HCT116 (cell line): Measurements from ENCODE around the gene PBX3. TPM values are rescaled to one million over a fixed set of nuclear protein-coding genes. Genes with fewer than 3 reads are reported as not detected.

ENCODE experiments used
- ATAC-seq: fragments of 200-7000 bp; cut with Tn5 transposase; 2 replicates; pipeline ENCODE4 v1.9.1; 2020; ENCODE audit warnings: mild to moderate bottlenecking, moderate library complexity
- BruUV-seq: library from RNA; stranded (reverse); fragments of 400-500 nt; replicated peaks from 2 replicates; lab custom pipeline; 2021; lab: Mats Ljungman, UMichigan
- CTCF ChIA-PET: fragments of 300-600 bp; sonication (Branson Sonifier 250); formaldehyde crosslinking; loops from one replicate; lab custom pipeline; 2021; ENCODE audit warnings: antibody characterized with exemption; lab: Charles Lee
- POLR2A ChIA-PET: fragments of 300-600, 350-600 bp; sonication (Branson Sonifier 250); formaldehyde crosslinking; loops from one replicate; lab custom pipeline; 2021; ENCODE audit warnings: antibody characterized with exemption; lab: Charles Lee
- RAD21 ChIA-PET, 2 experiments: fragments of 300-600 bp; sonication (Branson Sonifier 250); formaldehyde crosslinking; loops; one replicate each; lab custom pipeline; 2023; ENCODE audit warnings: low total read pairs in 2 of 2; ENCODE audit not compliant: uncharacterized antibody in 2 of 2, unreplicated experiment in 2 of 2, low non-redundant PET in 1 of 2; lab: Charles Lee
- DNase-seq: peaks from one replicate; pipeline ENCODE4 v3.0.0-alpha.2; 2010; ENCODE audit warnings: low read depth, low spot score
- H2AFZ ChIP-seq: fragments of 200-600 bp; shearing (Covaris generic), sonication (generic); 2 replicates; pipeline ENCODE4 v1.6.1; 2017; ENCODE audit warnings: low read depth, mixed run types, mixed read lengths, antibody characterized with exemption, low read length; ENCODE audit not compliant: poor library complexity, severe bottlenecking
- H3K27ac ChIP-seq: 2 replicates; pipeline ENCODE4 v1.5.1; 2012; ENCODE audit warnings: low read depth, low read length
- H3K27me3 ChIP-seq: fragments of 200-600 bp; sonication (generic); 2 replicates; pipeline ENCODE4 v1.6.1; 2016; ENCODE audit warnings: mixed run types, low read length, mixed read lengths; ENCODE audit not compliant: insufficient read depth
- H3K36me3 ChIP-seq, 2 experiments: fragments of 200-500 bp in 1 of 2; fragments of 200-600 bp in 1 of 2; sonication (Bioruptor generic) in 1 of 2; sonication (generic) in 1 of 2; 2 replicates each; pipeline versions ENCODE4 v1.5.1 to v1.6.1; 2014 to 2016; ENCODE audit warnings: low read length in 2 of 2, inconsistent platforms in 1 of 2, mixed read lengths in 1 of 2, mixed run types in 1 of 2; ENCODE audit not compliant: insufficient read depth in 2 of 2, control insufficient read depth in 1 of 2
- H3K4me1 ChIP-seq, 2 experiments: fragments of 200-600 bp in 1 of 2; sonication (generic) in 1 of 2; 2 replicates each; pipeline versions ENCODE4 v1.5.1 to v1.6.1; 2012 to 2017; ENCODE audit warnings: low read length in 2 of 2, inconsistent platforms in 1 of 2, mild to moderate bottlenecking in 1 of 2, mixed read lengths in 1 of 2, mixed run types in 1 of 2, moderate library complexity in 1 of 2; ENCODE audit not compliant: insufficient read depth in 2 of 2, control insufficient read depth in 1 of 2
- H3K4me2 ChIP-seq: fragments of 200-600 bp; sonication (generic); 2 replicates; pipeline ENCODE4 v1.6.1; 2017; ENCODE audit warnings: mixed run types, low read length, mixed read lengths
- H3K4me3 ChIP-seq, 2 experiments: fragments of 200-600 bp in 1 of 2; sonication (generic) in 1 of 2; replicated peaks in 1 of 2; 2 replicates each; pipeline ENCODE4 v1.5.1; 2011 to 2016; ENCODE audit warnings: low read length in 2 of 2, control low read depth in 1 of 2, low read depth in 1 of 2, mild to moderate bottlenecking in 1 of 2, mixed read lengths in 1 of 2, mixed run types in 1 of 2
- H3K79me2 ChIP-seq: fragments of 200-600 bp; sonication (generic); 2 replicates; pipeline ENCODE4 v1.6.1; 2017; ENCODE audit warnings: mild to moderate bottlenecking, mixed run types, low read length, moderate library complexity, mixed read lengths; ENCODE audit not compliant: insufficient read depth
- H3K9ac ChIP-seq: fragments of 200-600 bp; sonication (generic); 2 replicates; pipeline ENCODE4 v1.6.1; 2016; ENCODE audit warnings: low read length, mixed read lengths
- H3K9me2 ChIP-seq: fragments of 200-600 bp; sonication (generic), shearing (Covaris generic); 2 replicates; pipeline ENCODE4 v1.6.1; 2017; ENCODE audit warnings: mixed run types, mild to moderate bottlenecking, moderate library complexity; ENCODE audit not compliant: insufficient read depth
- H3K9me3 ChIP-seq, 2 experiments: fragments of 200-500 bp in 1 of 2; fragments of 200-600 bp in 1 of 2; sonication (Bioruptor generic) in 1 of 2; sonication (generic) in 1 of 2; 2 replicates each; pipeline ENCODE4 v1.6.1; 2014 to 2017; ENCODE audit warnings: low read length in 2 of 2, mixed read lengths in 2 of 2, inconsistent platforms in 1 of 2, low read depth in 1 of 2, mild to moderate bottlenecking in 1 of 2, mixed run types in 1 of 2, moderate library complexity in 1 of 2; ENCODE audit not compliant: control insufficient read depth in 1 of 2, insufficient read depth in 1 of 2
- H4K20me1 ChIP-seq: fragments of 200-600 bp; sonication (generic), shearing (Covaris generic); 2 replicates; pipeline ENCODE4 v1.6.1; 2017; ENCODE audit warnings: mixed run types, mild to moderate bottlenecking, moderate library complexity; ENCODE audit not compliant: insufficient read depth
- CBX3 ChIP-seq: IDR thresholded peaks from 2 replicates; pipeline ENCODE4 v1.6.1; 2012; ENCODE audit warnings: low read depth
- CEBPB ChIP-seq: IDR thresholded peaks from 2 replicates; pipeline ENCODE4 v1.6.1; 2012; ENCODE audit warnings: low read depth
- CTCF ChIP-seq, 3 experiments: fragments of 200-600 bp in 1 of 3; sonication (generic) in 1 of 3; IDR thresholded peaks in 2 of 3; conservative IDR thresholded peaks in 1 of 3; 2 replicates each; pipeline ENCODE4 v1.5.1; 2012 to 2017; ENCODE audit warnings: low read depth in 2 of 3, low read length in 2 of 3, antibody characterized with exemption in 1 of 3, borderline replicate concordance in 1 of 3, control low read depth in 1 of 3, mild to moderate bottlenecking in 1 of 3, mixed read lengths in 1 of 3, mixed run types in 1 of 3, moderate library complexity in 1 of 3; ENCODE audit not compliant: insufficient read depth in 1 of 3
- ELF1 ChIP-seq: IDR thresholded peaks from 2 replicates; pipeline ENCODE4 v1.6.1; 2012; ENCODE audit warnings: low read depth, borderline replicate concordance
- EZH2phosphoT487 ChIP-seq: fragments of 200-600 bp; IDR thresholded peaks from 2 replicates; pipeline ENCODE4 v1.6.1; 2018; ENCODE audit warnings: antibody characterized with exemption, borderline replicate concordance
- FOSL1 ChIP-seq: IDR thresholded peaks from 2 replicates; pipeline ENCODE4 v1.6.1; 2012; ENCODE audit warnings: low read depth
- MAX ChIP-seq: IDR thresholded peaks from 2 replicates; pipeline ENCODE4 v1.6.1; 2012
- POLR2AphosphoS5 ChIP-seq: IDR thresholded peaks from 2 replicates; pipeline ENCODE4 v1.6.1; 2011; ENCODE audit warnings: mild to moderate bottlenecking, low read depth, low read length, moderate library complexity
- REST ChIP-seq: IDR thresholded peaks from 2 replicates; pipeline ENCODE4 v1.6.1; 2012; ENCODE audit warnings: low read depth
- SIN3A ChIP-seq: IDR thresholded peaks from 2 replicates; pipeline ENCODE4 v1.6.1; 2012; ENCODE audit warnings: low read depth
- SP1 ChIP-seq: IDR thresholded peaks from 2 replicates; pipeline ENCODE4 v1.6.1; 2012; ENCODE audit warnings: low read depth
- ZBTB33 ChIP-seq: IDR thresholded peaks from 2 replicates; pipeline ENCODE4 v1.6.1; 2011; ENCODE audit warnings: mild to moderate bottlenecking, low read length, moderate library complexity; ENCODE audit not compliant: insufficient replicate concordance; ENCODE audit errors: extremely low read depth
- ZFX ChIP-seq: fragments of 450-650 bp; IDR thresholded peaks from 2 replicates; pipeline ENCODE4 v1.6.1; 2017
- intact Hi-C: fragments of 100-400 bp; cut with micrococcal nuclease; formaldehyde crosslinking; loops from 2 replicates; pipeline ENCODE4 v1.10.0; 2022
- total RNA-seq: library from RNA; stranded (reverse); gene quantifications from one replicate; pipeline ENCODE4 v1.2.1, GENCODE V29; 2021; ENCODE audit not compliant: unreplicated experiment

Gene PBX3
- total RNA-seq, 1 experiment from 2014 or later, result 13.5 TPM

GRCh38 chr9:125970340-125970739, 223.2 kb downstream of the PBX3 start:
- no peak overlapping the region for H3K9ac ChIP-seq
- no peaks in the 10 kb centered on the region for H3K4me1 ChIP-seq
- DNase-seq (no peak), ATAC-seq (no peak)
- H3K36me3 ChIP-seq, result no peaks in the 10 kb centered on the region
- intact Hi-C loops, result no loop called here
- no peak overlapping the region for H3K4me2 ChIP-seq
- no peaks in the 10 kb centered on the region for H3K9me2 ChIP-seq
- no peak overlapping the region for H3K4me3 ChIP-seq
- H3K27me3 ChIP-seq, result no peaks in the 10 kb centered on the region
- BruUV-seq, result no TSS peak
- ChIA-PET CTCF (no interaction called here), POLR2A (no interaction called here), RAD21 (no interaction called here)
- TF ChIP-seq SIN3A (no peak), ELF1 (no peak), CBX3 (no peak)
- H2AFZ ChIP-seq, result no peak overlapping the region
- H3K27ac ChIP-seq, result no peak overlapping the region
- no peaks in the 10 kb centered on the region for H4K20me1 ChIP-seq
- H3K79me2 ChIP-seq, result no peaks in the 10 kb centered on the region
- H3K9me3 ChIP-seq, result no peaks in the 10 kb centered on the region; a peak in 1 of 4 replicates

GRCh38 chr9:125971050-125971449, 223.9 kb downstream of the PBX3 start:
- no peak for DNase-seq
- TF ChIP-seq SP1, result no peak
- TF ChIP-seq SIN3A, result no peak
- TF ChIP-seq ZFX, result no peak
- no peak for TF ChIP-seq CTCF (IDR thresholded peaks at IDR 0.05 in 2 of 3, conservative IDR thresholded peaks at IDR 0.05 in 1 of 3; ENCODE audit: borderline replicate concordance in 1 of 3, insufficient read depth in 1 of 3, low read depth in 2 of 3, low read length in 2 of 3)
- TF ChIP-seq ELF1, result no peak
- TF ChIP-seq POLR2AphosphoS5, result no peak
- TF ChIP-seq CEBPB, result no peak
- TF ChIP-seq ZBTB33, result no peak
- TF ChIP-seq MAX, result no peak
- TF ChIP-seq EZH2phosphoT487, result no peak
- TF ChIP-seq REST, result no peak
- no peak for TF ChIP-seq FOSL1
- TF ChIP-seq CBX3, result no peak

More at GRCh38 chr9:125971050-125971449, 223.9 kb downstream of the PBX3 start:
- Histone ChIP-seq H3K9ac (no peak overlapping the region), H3K27me3 (no peaks in the 10 kb centered on the region), H3K9me3 (no peaks in the 10 kb centered on the region; a peak in 1 of 4 replicates), H3K79me2 (no peaks in the 10 kb centered on the region), H2AFZ (no peak overlapping the region), H3K4me1 (no peaks in the 10 kb centered on the region), H3K36me3 (no peaks in the 10 kb centered on the region), H3K4me2 (no peak overlapping the region), H3K27ac (no peak overlapping the region), H3K4me3 (no peak overlapping the region), H4K20me1 (no peaks in the 10 kb centered on the region), H3K9me2 (no peaks in the 10 kb centered on the region)
- ChIA-PET RAD21 (no interaction called here), POLR2A (no interaction called here), CTCF (no interaction called here)
- no TSS peak for BruUV-seq
- intact Hi-C loops, result no loop called here
- ATAC-seq, result no peak
